Neutrophil (primary cell): ENCODE data around the gene OBP2B.

ENCODE experiments used
- H3K27ac ChIP-seq: fragments of 200-600 bp; sonication (generic); 2 replicates; pipeline ENCODE4 v1.5.1; 2016; ENCODE audit warnings: mild to moderate bottlenecking, moderate library complexity
- H3K27me3 ChIP-seq: fragments of 200-600 bp; sonication (generic); 2 replicates; pipeline ENCODE4 v1.6.0; 2016; ENCODE audit warnings: mild to moderate bottlenecking
- H3K36me3 ChIP-seq: fragments of 200-600 bp; sonication (generic); 2 replicates; pipeline ENCODE4 v1.5.1; 2017
- H3K4me1 ChIP-seq, 2 experiments: fragments of 200-600 bp in 1 of 2; sonication (generic) in 1 of 2; 1 replicate in 1 of 2; 2 replicates in 1 of 2; pipeline versions ENCODE4 v1.5.1 to v1.6.1; 2013 to 2016; ENCODE audit warnings: low read depth in 1 of 2, low read length in 1 of 2, mild to moderate bottlenecking in 1 of 2, moderate library complexity in 1 of 2; ENCODE audit not compliant: control insufficient read depth in 1 of 2, insufficient read depth in 1 of 2
- H3K4me3 ChIP-seq, 2 experiments: fragments of 200-600 bp in 1 of 2; sonication (generic) in 1 of 2; 1 replicate in 1 of 2; 2 replicates in 1 of 2; pipeline ENCODE4 v1.5.1; 2013 to 2016; ENCODE audit warnings: low read depth in 1 of 2, low read length in 1 of 2, mild to moderate bottlenecking in 1 of 2, moderate library complexity in 1 of 2
- H3K9me3 ChIP-seq: fragments of 200-600 bp; sonication (generic); 2 replicates; pipeline ENCODE4 v1.5.1; 2016
- TF ChIP-seq, protein P1 (sequence below): fragments of 200-600 bp; sonication (generic); IDR thresholded peaks from 2 replicates; pipeline ENCODE4 v1.5.1; 2016; ENCODE audit warnings: antibody characterized with exemption

Gene OBP2B

DNA sequence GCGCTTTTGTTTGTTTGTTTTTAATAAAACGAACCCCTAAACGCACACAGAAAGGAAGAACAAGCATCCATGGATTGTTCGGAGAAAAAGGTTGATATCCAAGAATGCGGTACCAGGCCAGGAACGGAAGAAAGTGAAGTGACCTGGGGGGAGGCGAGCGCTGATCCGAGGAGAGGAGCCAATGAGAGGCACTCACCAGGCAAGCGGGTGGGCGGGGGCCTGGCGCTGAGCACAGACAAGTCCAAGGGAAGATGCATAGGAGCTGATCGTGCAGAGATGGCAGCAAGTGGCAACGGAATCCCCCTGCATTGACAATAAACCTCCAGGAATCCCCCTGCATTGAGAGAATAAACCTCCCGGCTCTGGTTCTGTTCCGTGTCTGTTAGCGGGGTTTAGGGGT, 8.4 kb downstream of the OBP2B start:
- Histone ChIP-seq H3K4me3 (no peak overlapping the region), H3K36me3 (no peaks in the 10 kb centered on the region), H3K4me1 (no peaks in the 10 kb centered on the region), H3K27me3 (peaks cover 25% of the 10 kb centered on the region), H3K9me3 (no peaks in the 10 kb centered on the region), H3K27ac (no peak overlapping the region)
- TF ChIP-seq, protein P1, sequence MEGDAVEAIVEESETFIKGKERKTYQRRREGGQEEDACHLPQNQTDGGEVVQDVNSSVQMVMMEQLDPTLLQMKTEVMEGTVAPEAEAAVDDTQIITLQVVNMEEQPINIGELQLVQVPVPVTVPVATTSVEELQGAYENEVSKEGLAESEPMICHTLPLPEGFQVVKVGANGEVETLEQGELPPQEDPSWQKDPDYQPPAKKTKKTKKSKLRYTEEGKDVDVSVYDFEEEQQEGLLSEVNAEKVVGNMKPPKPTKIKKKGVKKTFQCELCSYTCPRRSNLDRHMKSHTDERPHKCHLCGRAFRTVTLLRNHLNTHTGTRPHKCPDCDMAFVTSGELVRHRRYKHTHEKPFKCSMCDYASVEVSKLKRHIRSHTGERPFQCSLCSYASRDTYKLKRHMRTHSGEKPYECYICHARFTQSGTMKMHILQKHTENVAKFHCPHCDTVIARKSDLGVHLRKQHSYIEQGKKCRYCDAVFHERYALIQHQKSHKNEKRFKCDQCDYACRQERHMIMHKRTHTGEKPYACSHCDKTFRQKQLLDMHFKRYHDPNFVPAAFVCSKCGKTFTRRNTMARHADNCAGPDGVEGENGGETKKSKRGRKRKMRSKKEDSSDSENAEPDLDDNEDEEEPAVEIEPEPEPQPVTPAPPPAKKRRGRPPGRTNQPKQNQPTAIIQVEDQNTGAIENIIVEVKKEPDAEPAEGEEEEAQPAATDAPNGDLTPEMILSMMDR: no peak

DNA sequence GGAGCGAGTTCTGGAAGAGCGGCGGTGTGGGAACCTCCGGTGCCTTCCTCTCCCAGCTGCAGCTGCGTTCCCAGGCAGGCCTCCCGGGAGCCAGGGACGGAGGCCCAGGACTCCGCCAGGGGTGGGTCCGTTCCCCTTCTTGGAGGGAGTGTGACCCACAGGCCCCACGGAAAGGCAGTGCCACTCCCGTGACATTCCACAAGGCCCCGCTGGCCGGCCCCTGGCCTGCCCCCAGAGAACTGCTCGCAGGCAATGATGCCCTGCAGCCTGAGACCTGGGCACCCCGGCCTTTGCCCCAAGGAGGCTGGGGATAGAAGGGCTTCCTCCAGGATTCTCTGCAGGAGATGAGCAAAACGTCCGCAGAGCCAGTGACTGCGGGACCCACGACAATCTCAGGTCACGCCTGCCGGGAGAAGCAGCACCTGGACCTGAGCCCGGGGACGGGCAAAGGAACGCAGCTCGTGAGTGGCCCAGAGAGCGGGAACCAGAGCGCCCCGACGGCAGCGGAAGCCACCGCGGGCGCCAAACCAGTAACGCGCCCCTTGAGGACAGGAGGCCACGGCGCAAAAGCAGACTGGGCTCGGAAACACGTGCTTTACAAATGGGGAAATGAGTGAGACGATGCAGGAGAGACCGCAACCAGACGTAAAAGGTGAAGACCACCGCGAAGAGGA, 9.3 kb downstream of the OBP2B start:
- H3K36me3 ChIP-seq: no peaks in the 10 kb centered on the region
- H3K4me1 ChIP-seq: no peaks in the 10 kb centered on the region
- peaks cover 25% of the 10 kb centered on the region for H3K27me3 ChIP-seq
- no peak overlapping the region for H3K27ac ChIP-seq
- TF ChIP-seq, protein P1: no peak
- H3K4me3 ChIP-seq: no peak overlapping the region
- no peaks in the 10 kb centered on the region for H3K9me3 ChIP-seq

DNA sequence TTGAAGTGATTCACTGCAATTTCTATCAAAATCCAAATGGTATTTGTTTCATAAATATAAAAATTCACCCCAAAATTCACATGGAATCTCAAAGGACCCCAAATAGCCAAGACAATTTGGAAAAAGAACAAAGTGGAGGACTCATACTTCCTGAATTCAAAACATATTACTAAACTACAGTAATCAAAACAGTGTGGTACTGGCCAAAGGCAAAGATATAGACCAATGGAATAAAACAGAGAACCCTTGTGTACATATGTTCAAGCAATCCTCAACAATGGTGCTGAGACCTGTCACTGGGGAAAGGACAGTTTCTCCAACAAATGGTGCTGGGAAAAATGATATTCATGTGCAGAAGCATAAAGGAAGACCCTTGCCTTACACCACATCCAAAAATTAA, 14.0 kb downstream of the OBP2B start:
- no peaks in the 10 kb centered on the region for H3K4me1 ChIP-seq
- no peaks in the 10 kb centered on the region for H3K36me3 ChIP-seq
- TF ChIP-seq, protein P1: no peak
- no peak overlapping the region for H3K27ac ChIP-seq
- H3K27me3 ChIP-seq: peaks cover 13% of the 10 kb centered on the region
- H3K9me3 ChIP-seq: no peaks in the 10 kb centered on the region
- no peak overlapping the region for H3K4me3 ChIP-seq

DNA sequence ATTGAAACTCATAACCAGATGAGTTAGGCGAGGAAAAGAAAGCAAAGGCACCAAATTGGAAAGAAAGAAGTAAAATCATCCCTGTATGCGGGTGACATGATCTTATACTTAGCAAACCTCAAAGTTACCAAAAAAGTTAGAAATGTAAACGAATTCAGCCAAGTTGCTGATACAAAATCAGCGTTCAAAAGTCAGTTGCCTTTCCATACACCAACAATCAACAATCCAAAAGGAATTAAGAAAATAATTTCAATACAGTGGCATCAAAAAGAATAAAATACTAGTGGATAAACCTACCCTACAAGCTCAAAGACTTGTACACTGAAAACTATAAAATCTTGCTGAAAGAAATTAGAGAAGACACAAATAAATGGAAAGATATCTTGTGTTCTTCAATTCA, 14.5 kb downstream of the OBP2B start:
- H3K4me1 ChIP-seq: no peaks in the 10 kb centered on the region
- H3K9me3 ChIP-seq: no peaks in the 10 kb centered on the region
- H3K36me3 ChIP-seq: no peaks in the 10 kb centered on the region
- TF ChIP-seq, protein P1: no peak
- no peak overlapping the region for H3K27ac ChIP-seq
- no peak overlapping the region for H3K4me3 ChIP-seq
- peaks cover 9% of the 10 kb centered on the region for H3K27me3 ChIP-seq

DNA sequence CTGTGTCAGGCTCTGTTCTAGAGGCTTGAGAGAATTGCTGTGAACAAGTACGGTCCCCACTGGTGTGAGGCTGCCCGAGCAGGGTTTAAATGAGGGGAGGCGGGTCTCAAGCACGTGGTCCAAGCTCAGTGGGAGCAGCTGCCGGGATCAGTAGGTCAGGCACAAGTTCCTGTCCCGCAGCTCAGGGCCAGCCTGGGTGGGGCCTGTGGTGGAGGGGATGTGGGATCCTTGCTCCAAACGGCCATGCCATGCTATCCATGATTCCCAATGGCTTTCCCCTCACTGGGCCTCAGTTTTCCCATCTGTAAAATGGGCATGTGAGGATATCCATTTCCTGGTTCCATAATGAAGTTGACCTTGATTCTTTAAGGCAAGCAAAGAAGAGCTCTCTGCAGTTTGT, 17.1 kb downstream of the OBP2B start:
- Histone ChIP-seq H3K9me3 (no peaks in the 10 kb centered on the region), H3K27ac (no peak overlapping the region), H3K4me1 (no peaks in the 10 kb centered on the region), H3K36me3 (no peaks in the 10 kb centered on the region), H3K27me3 (peaks cover 23% of the 10 kb centered on the region), H3K4me3 (no peak overlapping the region)
- TF ChIP-seq, protein P1: no peak

DNA sequence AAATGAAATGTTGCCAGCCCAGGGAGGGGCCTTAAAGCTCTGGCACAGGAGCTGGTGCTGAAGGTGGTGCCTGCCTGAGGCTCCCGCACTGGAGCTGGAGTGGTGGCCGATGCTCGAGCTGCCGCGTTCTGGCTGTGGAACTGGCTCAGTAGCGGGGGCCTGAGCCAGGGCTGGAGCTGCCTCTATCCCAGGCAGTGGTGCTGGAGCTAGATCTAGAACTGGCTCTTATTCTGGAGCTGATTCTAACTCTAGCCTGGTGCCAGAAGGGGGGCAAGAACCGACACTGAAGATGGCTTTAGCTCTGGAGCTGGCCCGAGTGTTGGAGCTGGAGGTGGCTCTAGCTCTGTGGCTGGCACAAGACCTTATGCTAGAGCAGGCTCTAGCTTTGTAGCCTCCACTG, 19.2 kb downstream of the OBP2B start:
- Histone ChIP-seq H3K4me1 (no peaks in the 10 kb centered on the region), H3K4me3 (no peak overlapping the region), H3K27ac (no peak overlapping the region), H3K36me3 (no peaks in the 10 kb centered on the region), H3K27me3 (peaks cover 30% of the 10 kb centered on the region), H3K9me3 (no peaks in the 10 kb centered on the region)
- TF ChIP-seq, protein P1: no peak
